Ovary (tissue), 9 donors: ENCODE results near the gene PXMP4. TPM values are rescaled to one million over a fixed set of nuclear protein-coding genes. Genes with fewer than 3 reads are reported as not detected.

Experiments used
- DNase-seq, 5 donors: peaks; one replicate each; pipeline ENCODE4 v3.0.0-alpha.2; 2019 to 2020
- H3K27ac ChIP-seq, 2 donors: fragments of 200-600 bp; one replicate each; pipeline versions ENCODE4 v1.5.1 to v1.8.0; 2019 to 2022
- H3K27me3 ChIP-seq: fragments of 200-600 bp; one replicate; pipeline ENCODE4 v1.8.0; 2022
- H3K36me3 ChIP-seq: fragments of 200-600 bp; sonication (generic); one replicate; pipeline ENCODE4 v1.5.1; 2019
- H3K4me1 ChIP-seq: one replicate; pipeline ENCODE4 v1.8.1; 2013; ENCODE audit warnings: mild to moderate bottlenecking, moderate library complexity; ENCODE audit not compliant: insufficient read depth
- H3K4me3 ChIP-seq: fragments of 200-600 bp; sonication (generic); one replicate; pipeline ENCODE4 v1.5.1; 2017
- H3K9me3 ChIP-seq, 2 donors: fragments of 200-600 bp in 1 of 2; sonication (generic) in 1 of 2; one replicate each; pipeline versions ENCODE4 v1.5.1 to v1.8.1; 2013 to 2019; ENCODE audit warnings: mild to moderate bottlenecking in 1 of 2, moderate library complexity in 1 of 2
- EP300 ChIP-seq: sonication (generic); formaldehyde crosslinking; IDR thresholded peaks from one replicate; pipeline ENCODE4 v1.6.1; 2017; ENCODE audit warnings: antibody characterized with exemption
- POLR2A ChIP-seq: fragments of 450-650 bp; IDR thresholded peaks from one replicate; pipeline ENCODE4 v1.6.1; 2017; ENCODE audit warnings: antibody characterized with exemption, mild to moderate bottlenecking, moderate library complexity
- WGBS, 3 donors: extraction: QIAGEN DNeasy Blood & Tissue Kit in 1 of 3; methylation state at CpG; one replicate each; pipeline versions ENCODE4 v1.1.5 to v1.1.7; 2013 to 2017; 5-methylcytosine and 5-hydroxymethylcytosine counted together
- intact Hi-C, 4 donors: fragments of 100-400 bp; cut with DNase I; formaldehyde crosslinking; loops; one replicate each; pipeline versions ENCODE4 v1.11.0 to v1.15.1; 2022 to 2023
- polyA plus RNA-seq, 2 donors: library from polyadenylated mRNA; stranded (reverse); fragments of 200-250 nt in 1 of 2; fragments of 350-450 nt in 1 of 2; fragmentation: Illumina TruSeq in 1 of 2; extraction: RNeasy Lipid Tissue Mini Kit (QIAGEN cat#74804) in 1 of 2; gene quantifications; one replicate each; pipeline ENCODE4 v1.2.3, GENCODE V29; 2013 to 2014
- total RNA-seq, 7 donors: library from RNA; depleted of rRNA in 2 of 7; stranded (reverse); fragments of >200 nt in 2 of 7; fragmentation: NEBNext Ultra II Directional in 3 of 7; extraction: Animal tissue kit (Norgen Biotek cat#: 25700) in 3 of 7; gene quantifications; one replicate each; pipeline versions ENCODE4 v1.1.0 to v1.2.4, GENCODE V29; 2016 to 2023
- TF ChIP-seq, protein P1 (sequence below), 3 donors: fragments of 450-650 bp in 2 of 3; fragments of 200-600 bp in 1 of 3; IDR thresholded peaks; one replicate each; pipeline versions ENCODE4 v1.5.1 to v1.8.0; 2016 to 2022; ENCODE audit warnings: antibody characterized with exemption in 3 of 3, mild to moderate bottlenecking in 1 of 3
- donor health status: DM: no; HTN: no; CAD: no; lungs with moderate emphysema.
- donor health status: DM: no; HTN: no; CAD: no.
- donor health status: Bipolar disorder and iron deficiency.
- donor health status: DM: yes; HTN: yes; CAD: no.
- donor health status: DM: no; HTN: no; CAD: no.
- donor health status: DM: yes; HTN: yes; CAD: no.

PXMP4 gene
- total and polyA plus RNA-seq, 9 donors = 3.4 to 15.1 (median 10.3) TPM

DNA sequence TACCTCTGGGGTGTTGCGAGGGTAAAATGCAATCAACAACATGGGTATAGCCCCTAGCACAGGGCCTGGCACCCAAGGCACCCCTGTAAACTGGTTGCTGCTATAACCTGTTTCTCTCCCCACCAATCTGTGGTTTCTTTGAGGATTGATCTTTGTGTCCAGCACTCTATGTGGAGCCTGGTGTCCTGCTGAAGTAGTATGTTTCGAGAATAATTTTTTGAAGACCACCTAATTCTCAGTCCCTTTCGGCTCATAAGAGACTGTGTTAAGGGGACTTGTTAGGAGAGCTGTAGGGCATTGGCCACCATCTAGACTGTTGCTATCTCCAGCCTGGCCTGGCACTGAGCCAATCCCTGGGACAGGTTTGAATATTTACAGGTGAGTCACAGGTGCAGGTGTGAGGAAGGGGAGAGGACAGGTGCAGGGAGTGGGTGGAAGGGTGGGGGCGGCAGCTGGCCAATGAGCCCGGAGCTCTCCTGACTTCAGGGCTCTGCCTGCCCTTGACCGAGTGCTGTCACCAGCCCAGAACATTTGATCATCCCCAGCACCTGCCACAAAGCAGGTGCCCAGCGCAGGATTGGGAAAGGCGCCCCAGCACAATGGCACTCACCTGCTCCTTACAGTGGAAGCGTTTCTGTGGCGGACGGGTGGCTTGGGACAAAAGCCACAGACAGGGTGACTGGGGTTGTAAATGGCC is 66.1 kb downstream of the PXMP4 start:
- WGBS, 3 donors = 67 to 79% (median 77%) methylated on average over 11 of the region's 11 CpGs
- Histone ChIP-seq H3K36me3 (no peaks in the 10 kb centered on the region), H3K9me3 (no peaks in the 10 kb centered on the region), H3K27ac (peak overlapping the region; percentile 26 to 45), H3K4me1 (peaks cover 8% of the 10 kb centered on the region), H3K27me3 (no peaks in the 10 kb centered on the region), H3K4me3 (no peak overlapping the region)
- peak; percentile 58 to 77 (median 74) for DNase-seq
- intact Hi-C loops = loop anchor here in 2 of 4 donors (10.0 kb wide), 2 partner anchors 179 to 199 kb away; no protein-coding TSS in a partner anchor
- no peak for TF ChIP-seq EP300
- TF ChIP-seq POLR2A = no peak
- TF ChIP-seq, protein P1, sequence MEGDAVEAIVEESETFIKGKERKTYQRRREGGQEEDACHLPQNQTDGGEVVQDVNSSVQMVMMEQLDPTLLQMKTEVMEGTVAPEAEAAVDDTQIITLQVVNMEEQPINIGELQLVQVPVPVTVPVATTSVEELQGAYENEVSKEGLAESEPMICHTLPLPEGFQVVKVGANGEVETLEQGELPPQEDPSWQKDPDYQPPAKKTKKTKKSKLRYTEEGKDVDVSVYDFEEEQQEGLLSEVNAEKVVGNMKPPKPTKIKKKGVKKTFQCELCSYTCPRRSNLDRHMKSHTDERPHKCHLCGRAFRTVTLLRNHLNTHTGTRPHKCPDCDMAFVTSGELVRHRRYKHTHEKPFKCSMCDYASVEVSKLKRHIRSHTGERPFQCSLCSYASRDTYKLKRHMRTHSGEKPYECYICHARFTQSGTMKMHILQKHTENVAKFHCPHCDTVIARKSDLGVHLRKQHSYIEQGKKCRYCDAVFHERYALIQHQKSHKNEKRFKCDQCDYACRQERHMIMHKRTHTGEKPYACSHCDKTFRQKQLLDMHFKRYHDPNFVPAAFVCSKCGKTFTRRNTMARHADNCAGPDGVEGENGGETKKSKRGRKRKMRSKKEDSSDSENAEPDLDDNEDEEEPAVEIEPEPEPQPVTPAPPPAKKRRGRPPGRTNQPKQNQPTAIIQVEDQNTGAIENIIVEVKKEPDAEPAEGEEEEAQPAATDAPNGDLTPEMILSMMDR (IDR thresholded peaks at IDR 0.05) = no peak

DNA sequence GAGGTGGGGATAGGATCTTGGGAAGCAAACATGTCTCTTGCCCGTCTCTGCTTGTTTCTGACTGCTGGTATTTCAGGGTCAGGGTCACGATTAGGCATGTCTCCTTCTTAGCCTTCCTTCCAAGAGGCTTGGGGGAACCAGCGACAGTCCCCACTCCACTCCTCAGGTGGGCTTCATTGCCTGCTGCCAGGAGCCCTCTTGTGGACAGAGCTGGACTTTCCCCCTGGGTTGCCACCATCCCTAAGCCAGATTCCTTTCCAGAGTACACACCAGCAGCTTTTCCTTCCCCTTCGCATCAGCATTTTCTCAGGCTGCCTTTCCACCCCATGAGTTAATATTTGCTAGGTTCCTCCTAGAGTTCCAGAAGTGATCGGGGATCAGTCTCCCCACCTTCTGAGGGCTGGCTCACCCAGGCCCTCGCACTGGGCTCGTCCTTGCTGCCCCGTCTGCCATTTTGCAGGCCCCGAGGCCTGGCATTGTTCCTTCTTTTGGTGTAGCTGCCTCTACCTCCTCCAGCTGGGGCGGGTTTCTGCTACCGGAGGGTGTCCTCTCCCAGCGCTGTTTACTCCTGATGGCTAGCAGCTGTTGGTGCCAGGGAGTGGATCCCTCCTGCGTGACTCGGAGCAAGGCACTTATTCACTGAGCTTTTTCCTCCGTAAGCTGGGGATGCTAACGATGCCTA is 66.8 kb downstream of the PXMP4 start:
- 8 to 11% (median 9%) methylated on average over 16 of the region's 16 CpGs for WGBS, 3 donors
- peak; percentile 75 to 83 (median 79) for DNase-seq
- Histone ChIP-seq H3K36me3 (no peaks in the 10 kb centered on the region), H3K27ac (peak overlapping the region; percentile 26 to 45), H3K9me3 (no peaks in the 10 kb centered on the region), H3K4me1 (peaks cover 8% of the 10 kb centered on the region), H3K4me3 (no peak overlapping the region), H3K27me3 (no peaks in the 10 kb centered on the region)
- TF ChIP-seq, protein P1 (IDR thresholded peaks at IDR 0.05) = peak; percentile 56 to 83 (median 82)
- TF ChIP-seq POLR2A = no peak
- intact Hi-C loops = loop anchor here in 2 of 4 donors (10.0 kb wide), 2 partner anchors 179 to 199 kb away; no protein-coding TSS in a partner anchor

Other genes with a start within 250 kb of the PXMP4 start
- 10 to 100 TPM; 11.5 to 29.8 (median 21.5) TPM for gene CBFA2T2, start 230.2 kb downstream of the PXMP4 start, total RNA-seq
- 10 to 100 TPM in 1 of 2 donors, 1 to 10 TPM in 1; 9.4 to 21.2 TPM for gene CBFA2T2, start 230.2 kb downstream of the PXMP4 start, polyA plus RNA-seq
- under 1 TPM in 1 of 7 donors, not detected in 6; 0.46 TPM for gene C20orf144, start 58.0 kb downstream of the PXMP4 start, total RNA-seq
- under 1 TPM in 1 of 2 donors, not detected in 1; 0.05 TPM for gene C20orf144, start 58.0 kb downstream of the PXMP4 start, polyA plus RNA-seq
- 1 to 10 TPM; 1.0 to 2.4 (median 1.7) TPM for gene ACTL10, start 53.4 kb downstream of the PXMP4 start, total RNA-seq
- gene ACTL10, start 53.4 kb downstream of the PXMP4 start, polyA plus RNA-seq = under 1 TPM in 1 of 2 donors, not detected in 1; 0.59 TPM
- gene NECAB3, start 45.9 kb downstream of the PXMP4 start, total RNA-seq = 100 to 1,000 TPM in 4 of 7 donors, 10 to 100 TPM in 3; 74.3 to 166 (median 103) TPM
- gene NECAB3, start 45.9 kb downstream of the PXMP4 start, polyA plus RNA-seq = 10 to 100 TPM in 1 of 2 donors, 1 to 10 TPM in 1; 9.2 to 95.6 TPM
- gene E2F1, start 33.9 kb downstream of the PXMP4 start, total RNA-seq = 1 to 10 TPM; 2.3 to 7.6 (median 3.4) TPM
- gene E2F1, start 33.9 kb downstream of the PXMP4 start, polyA plus RNA-seq = 1 to 10 TPM in 1 of 2 donors, under 1 TPM in 1; 0.95 to 4.1 TPM
- gene ZNF341, start 11.7 kb upstream of the PXMP4 start, total RNA-seq = 1 to 10 TPM; 1.2 to 3.8 (median 1.6) TPM
- gene ZNF341, start 11.7 kb upstream of the PXMP4 start, polyA plus RNA-seq = 1 to 10 TPM; 1.2 to 2.3 TPM
- gene CHMP4B, start 91.0 kb upstream of the PXMP4 start, total RNA-seq = 10 to 100 TPM; 48.5 to 99.1 (median 96.7) TPM
- 100 to 1,000 TPM; 118 to 153 TPM for gene CHMP4B, start 91.0 kb upstream of the PXMP4 start, polyA plus RNA-seq